ENCODE results near the gene MTG1.
"Not testable (repeated sequence)": the region's sequence is repeated elsewhere in the genome, so short reads cannot be mapped to it uniquely, and the experiment has no call there.

DNA sequence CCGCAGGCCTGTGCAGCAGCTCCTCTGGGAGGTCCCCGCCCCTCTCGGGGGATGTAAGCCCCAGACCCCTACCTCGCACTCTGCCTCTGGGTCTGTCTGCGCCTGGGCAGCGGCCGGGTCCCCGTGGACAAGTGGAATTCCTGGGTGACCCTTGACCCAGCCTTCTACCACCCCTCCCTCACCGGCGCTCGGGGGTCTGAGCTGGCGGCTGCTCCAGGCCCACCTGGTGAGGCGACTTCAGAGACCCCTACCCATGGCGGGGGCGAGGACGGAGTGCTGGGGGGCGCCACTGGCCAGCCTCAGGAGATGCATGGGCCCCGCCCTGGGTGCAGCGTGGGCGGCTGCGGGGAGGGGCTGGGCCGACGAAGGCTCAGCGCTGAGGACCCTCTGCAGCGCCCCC lies 38.8 kb downstream of the MTG1 start:
- TF ChIP-seq, protein P1, sequence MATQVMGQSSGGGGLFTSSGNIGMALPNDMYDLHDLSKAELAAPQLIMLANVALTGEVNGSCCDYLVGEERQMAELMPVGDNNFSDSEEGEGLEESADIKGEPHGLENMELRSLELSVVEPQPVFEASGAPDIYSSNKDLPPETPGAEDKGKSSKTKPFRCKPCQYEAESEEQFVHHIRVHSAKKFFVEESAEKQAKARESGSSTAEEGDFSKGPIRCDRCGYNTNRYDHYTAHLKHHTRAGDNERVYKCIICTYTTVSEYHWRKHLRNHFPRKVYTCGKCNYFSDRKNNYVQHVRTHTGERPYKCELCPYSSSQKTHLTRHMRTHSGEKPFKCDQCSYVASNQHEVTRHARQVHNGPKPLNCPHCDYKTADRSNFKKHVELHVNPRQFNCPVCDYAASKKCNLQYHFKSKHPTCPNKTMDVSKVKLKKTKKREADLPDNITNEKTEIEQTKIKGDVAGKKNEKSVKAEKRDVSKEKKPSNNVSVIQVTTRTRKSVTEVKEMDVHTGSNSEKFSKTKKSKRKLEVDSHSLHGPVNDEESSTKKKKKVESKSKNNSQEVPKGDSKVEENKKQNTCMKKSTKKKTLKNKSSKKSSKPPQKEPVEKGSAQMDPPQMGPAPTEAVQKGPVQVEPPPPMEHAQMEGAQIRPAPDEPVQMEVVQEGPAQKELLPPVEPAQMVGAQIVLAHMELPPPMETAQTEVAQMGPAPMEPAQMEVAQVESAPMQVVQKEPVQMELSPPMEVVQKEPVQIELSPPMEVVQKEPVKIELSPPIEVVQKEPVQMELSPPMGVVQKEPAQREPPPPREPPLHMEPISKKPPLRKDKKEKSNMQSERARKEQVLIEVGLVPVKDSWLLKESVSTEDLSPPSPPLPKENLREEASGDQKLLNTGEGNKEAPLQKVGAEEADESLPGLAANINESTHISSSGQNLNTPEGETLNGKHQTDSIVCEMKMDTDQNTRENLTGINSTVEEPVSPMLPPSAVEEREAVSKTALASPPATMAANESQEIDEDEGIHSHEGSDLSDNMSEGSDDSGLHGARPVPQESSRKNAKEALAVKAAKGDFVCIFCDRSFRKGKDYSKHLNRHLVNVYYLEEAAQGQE (IDR thresholded peaks at IDR 0.05; ENCODE audit: insufficient replicate concordance, low read depth): not testable (repeated sequence)
- TF ChIP-seq, protein P2, sequence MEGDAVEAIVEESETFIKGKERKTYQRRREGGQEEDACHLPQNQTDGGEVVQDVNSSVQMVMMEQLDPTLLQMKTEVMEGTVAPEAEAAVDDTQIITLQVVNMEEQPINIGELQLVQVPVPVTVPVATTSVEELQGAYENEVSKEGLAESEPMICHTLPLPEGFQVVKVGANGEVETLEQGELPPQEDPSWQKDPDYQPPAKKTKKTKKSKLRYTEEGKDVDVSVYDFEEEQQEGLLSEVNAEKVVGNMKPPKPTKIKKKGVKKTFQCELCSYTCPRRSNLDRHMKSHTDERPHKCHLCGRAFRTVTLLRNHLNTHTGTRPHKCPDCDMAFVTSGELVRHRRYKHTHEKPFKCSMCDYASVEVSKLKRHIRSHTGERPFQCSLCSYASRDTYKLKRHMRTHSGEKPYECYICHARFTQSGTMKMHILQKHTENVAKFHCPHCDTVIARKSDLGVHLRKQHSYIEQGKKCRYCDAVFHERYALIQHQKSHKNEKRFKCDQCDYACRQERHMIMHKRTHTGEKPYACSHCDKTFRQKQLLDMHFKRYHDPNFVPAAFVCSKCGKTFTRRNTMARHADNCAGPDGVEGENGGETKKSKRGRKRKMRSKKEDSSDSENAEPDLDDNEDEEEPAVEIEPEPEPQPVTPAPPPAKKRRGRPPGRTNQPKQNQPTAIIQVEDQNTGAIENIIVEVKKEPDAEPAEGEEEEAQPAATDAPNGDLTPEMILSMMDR (IDR thresholded peaks at IDR 0.05; ENCODE audit: insufficient read depth, low read length): not testable (repeated sequence)
- not testable (repeated sequence) for TF ChIP-seq POLR2AphosphoS5 (IDR thresholded peaks at IDR 0.05; ENCODE audit: low read depth); GABPA (IDR thresholded peaks at IDR 0.05; ENCODE audit: low read depth); SPI1 (IDR thresholded peaks at IDR 0.05; ENCODE audit: borderline replicate concordance, low read depth)

All from HL-60 (cell line).